IMR-90 (cell line): Measurements from ENCODE around the gene BLNK.

Experiments
- BHLHE40 ChIP-seq: fragments of 150-350 bp; IDR thresholded peaks from 2 replicates; pipeline ENCODE4 v1.6.1; 2016; ENCODE audit warnings: mild to moderate bottlenecking, low read depth, low read length
- CEBPB ChIP-seq: IDR thresholded peaks from 2 replicates; pipeline ENCODE4 v1.6.1; 2012; ENCODE audit warnings: low read depth, low read length, improper control_type of control experiment
- CTCF ChIP-seq: conservative IDR thresholded peaks from 2 replicates; pipeline ENCODE4 v1.5.1; 2012; ENCODE audit warnings: mild to moderate bottlenecking, low read depth, low read length, improper control_type of control experiment
- ELK1 ChIP-seq: fragments of 150-350 bp; IDR thresholded peaks from 2 replicates; pipeline ENCODE4 v1.6.1; 2016; ENCODE audit warnings: low read depth, mild to moderate bottlenecking, low read length, moderate library complexity, borderline replicate concordance
- FOS ChIP-seq: fragments of 150-350 bp; IDR thresholded peaks from 2 replicates; pipeline ENCODE4 v1.6.1; 2016; ENCODE audit warnings: low read depth, low read length
- MAFK ChIP-seq: IDR thresholded peaks from 2 replicates; pipeline ENCODE4 v1.6.1; 2012; ENCODE audit warnings: low read depth, low read length, improper control_type of control experiment
- MAZ ChIP-seq: IDR thresholded peaks from 2 replicates; pipeline ENCODE4 v1.6.1; 2012; ENCODE audit warnings: low read depth, mild to moderate bottlenecking, low read length, improper control_type of control experiment, moderate library complexity, borderline replicate concordance
- MXI1 ChIP-seq: IDR thresholded peaks from 2 replicates; pipeline ENCODE4 v1.6.1; 2012; ENCODE audit warnings: low read depth, mild to moderate bottlenecking, low read length, moderate library complexity, borderline replicate concordance
- POLR2A ChIP-seq: IDR thresholded peaks from 2 replicates; pipeline ENCODE4 v1.6.1; 2012; ENCODE audit warnings: mild to moderate bottlenecking, low read depth, low read length
- RAD21 ChIP-seq: IDR thresholded peaks from 2 replicates; pipeline ENCODE4 v1.6.1; 2012; ENCODE audit warnings: low read length, improper control_type of control experiment
- RCOR1 ChIP-seq: IDR thresholded peaks from 2 replicates; pipeline ENCODE4 v1.6.1; 2012; ENCODE audit warnings: mild to moderate bottlenecking, low read length, improper control_type of control experiment; ENCODE audit not compliant: insufficient replicate concordance
- RFX5 ChIP-seq: IDR thresholded peaks from 2 replicates; pipeline ENCODE4 v1.8.0; 2012; ENCODE audit warnings: low read depth, mild to moderate bottlenecking, low read length, moderate library complexity
- SMC3 ChIP-seq: fragments of 150-350 bp; IDR thresholded peaks from 2 replicates; pipeline ENCODE4 v1.6.1; 2016; ENCODE audit warnings: low read depth, mild to moderate bottlenecking, antibody characterized with exemption, low read length, moderate library complexity
- USF2 ChIP-seq: fragments of 150-350 bp; IDR thresholded peaks from 2 replicates; pipeline ENCODE4 v1.6.1; 2017; ENCODE audit warnings: mild to moderate bottlenecking, antibody characterized with exemption, low read length, low read depth

- TF ChIP-seq CTCF (no peak), USF2 (no peak), MXI1 (no peak), POLR2A (no peak), FOS (no peak), RFX5 (no peak), SMC3 (no peak), MAZ (no peak), RAD21 (no peak), CEBPB (no peak), RCOR1 (no peak), ELK1 (no peak), BHLHE40 (no peak), MAFK (no peak)
These were observed 82.9 kb downstream of the BLNK start for GRCh38 chr10:96188421-96188820.
